Keratinocyte (primary cell): Measurements from ENCODE around the gene ABCA12. TPM values are rescaled to one million over a fixed set of nuclear protein-coding genes. Genes with fewer than 3 reads are reported as not detected.

Experiments used
- DNase-seq: peaks from one replicate; pipeline ENCODE4 v3.0.0-alpha.2; 2011; ENCODE audit warnings: low read depth, missing footprints, low spot score
- FAIRE-seq: peaks from 2 replicates; lab custom pipeline; 2011; peaks lifted over from hg19 to GRCh38; lab: Jason Lieb, UNC
- H2AFZ ChIP-seq: 2 replicates; pipeline ENCODE4 v1.6.0; 2012; ENCODE audit warnings: low read length, control low read depth, inconsistent platforms; ENCODE audit not compliant: control insufficient read depth
- H3K27ac ChIP-seq: 2 replicates; pipeline ENCODE4 v1.5.1; 2011; ENCODE audit warnings: low read length; ENCODE audit not compliant: control insufficient read depth, insufficient read depth
- H3K27me3 ChIP-seq: 3 replicates; pipeline ENCODE4 v1.6.0; 2011; ENCODE audit warnings: low read length; ENCODE audit not compliant: control insufficient read depth, insufficient read depth; ENCODE audit errors: extremely low read depth
- H3K36me3 ChIP-seq, 2 experiments: 2 replicates in 1 of 2; 3 replicates in 1 of 2; pipeline ENCODE4 v1.5.1; 2011; ENCODE audit warnings: low read length in 2 of 2, mild to moderate bottlenecking in 1 of 2; ENCODE audit not compliant: control insufficient read depth in 2 of 2, insufficient read depth in 2 of 2; ENCODE audit errors: extremely low read depth in 1 of 2
- H3K4me1 ChIP-seq: 3 replicates; pipeline ENCODE4 v1.5.1; 2011; ENCODE audit warnings: low read length; ENCODE audit not compliant: control insufficient read depth, insufficient read depth; ENCODE audit errors: extremely low read depth
- H3K4me2 ChIP-seq: 3 replicates; pipeline ENCODE4 v1.6.0; 2011; ENCODE audit warnings: low read depth, low read length; ENCODE audit not compliant: control insufficient read depth, insufficient read depth; ENCODE audit errors: extremely low read depth
- H3K4me3 ChIP-seq, 3 experiments: fragments of 200-600 bp in 1 of 3; sonication (generic) in 1 of 3; 2 replicates in 2 of 3; 3 replicates in 1 of 3; pipeline ENCODE4 v1.5.1; 2011 to 2016; ENCODE audit warnings: low read length in 3 of 3, mild to moderate bottlenecking in 3 of 3, control low read depth in 2 of 3, inconsistent platforms in 1 of 3, low read depth in 1 of 3, mixed read lengths in 1 of 3, mixed run types in 1 of 3, moderate library complexity in 1 of 3; ENCODE audit not compliant: control insufficient read depth in 2 of 3, insufficient read depth in 2 of 3; ENCODE audit errors: extremely low read depth in 1 of 3
- H3K79me2 ChIP-seq: 2 replicates; pipeline ENCODE4 v1.6.0; 2012; ENCODE audit warnings: low read length; ENCODE audit not compliant: control insufficient read depth, insufficient read depth
- H3K9ac ChIP-seq: 3 replicates; pipeline ENCODE4 v1.6.0; 2011; ENCODE audit warnings: low read length; ENCODE audit not compliant: control insufficient read depth, insufficient read depth; ENCODE audit errors: extremely low read depth
- H3K9me1 ChIP-seq: 3 replicates; pipeline ENCODE4 v1.6.0; 2011; ENCODE audit warnings: low read length; ENCODE audit not compliant: control insufficient read depth, insufficient read depth; ENCODE audit errors: extremely low read depth
- H3K9me3 ChIP-seq: 2 replicates; pipeline ENCODE4 v1.5.1; 2012; ENCODE audit warnings: low read depth, low read length; ENCODE audit not compliant: control insufficient read depth
- H4K20me1 ChIP-seq: 3 replicates; pipeline ENCODE4 v1.6.0; 2011; ENCODE audit warnings: low read length; ENCODE audit not compliant: control insufficient read depth, insufficient read depth; ENCODE audit errors: extremely low read depth
- CTCF ChIP-seq, 3 experiments: IDR thresholded peaks in 1 of 3; conservative IDR thresholded peaks in 1 of 3; optimal IDR thresholded peaks in 1 of 3; 2 replicates in 2 of 3; 3 replicates in 1 of 3; pipeline versions ENCODE3 to v1.5.1; 2011; ENCODE audit warnings: low read length in 3 of 3, mild to moderate bottlenecking in 3 of 3, moderate library complexity in 2 of 3, control low read depth in 1 of 3, inconsistent platforms in 1 of 3; ENCODE audit not compliant: insufficient read depth in 2 of 3; ENCODE audit errors: extremely low read depth in 1 of 3
- EZH2 ChIP-seq: IDR thresholded peaks from one replicate; pipeline ENCODE4 v1.6.1; 2012; ENCODE audit warnings: inconsistent platforms, mild to moderate bottlenecking, low read length, moderate library complexity
- dilution Hi-C: fragments of 300-500 bp; cut with MboI; formaldehyde crosslinking; loops from one replicate; pipeline ENCODE4 v1.7.0; 2020; ENCODE audit warnings: low sequenced_read_pairs; ENCODE audit not compliant: extremely low pct_ligation_motif_present
- polyA plus RNA-seq, 5 experiments: library from polyadenylated mRNA; depleted of rRNA in 3 of 5; stranded (reverse) in 3 of 5; stranded (forward) in 1 of 5; unstranded in 1 of 5; fragments of >200 nt; gene quantifications; 1 replicate in 1 of 5; 2 replicates in 3 of 5; 3 replicates in 1 of 5; pipeline versions ENCODE4 v1.2.1 to v1.2.3, GENCODE V29; 2011 to 2012; ENCODE audit warnings: missing spikeins in 2 of 5, low read depth in 1 of 5, low replicate concordance in 1 of 5

ABCA12 gene
- polyA plus RNA-seq, 1 donor (not counting 4 experiments of a cell fraction or from before 2014, with no cell fraction given): 10.9 TPM

GRCh38 chr2:215000721-215001120 lies 137.7 kb downstream of the ABCA12 start:
- H4K20me1 ChIP-seq: no peaks in the 10 kb centered on the region
- H3K4me2 ChIP-seq: no peak overlapping the region
- no peaks in the 10 kb centered on the region for H3K9me1 ChIP-seq
- H3K9me3 ChIP-seq: no peaks in the 10 kb centered on the region
- no peaks in the 10 kb centered on the region for H3K79me2 ChIP-seq
- H2AFZ ChIP-seq: no peak overlapping the region
- H3K4me1 ChIP-seq: no peaks in the 10 kb centered on the region
- FAIRE-seq (no peak), DNase-seq (no peak)
- no peak overlapping the region for H3K27ac ChIP-seq
- H3K9ac ChIP-seq: no peak overlapping the region
- no peak overlapping the region for H3K4me3 ChIP-seq
- dilution Hi-C loops: no loop called here
- TF ChIP-seq CTCF (optimal IDR thresholded peaks at IDR 0.05 in 1 of 3, IDR thresholded peaks at IDR 0.05 in 1 of 3, conservative IDR thresholded peaks at IDR 0.05 in 1 of 3; ENCODE audit: extremely low read depth in 1 of 3, insufficient read depth in 2 of 3, low read length in 3 of 3) (no peak), EZH2 (no peak)
- H3K27me3 ChIP-seq: no peaks in the 10 kb centered on the region
- peaks cover 0 to 3% of the 10 kb centered on the region in 2 experiments for H3K36me3 ChIP-seq

- H3K9ac ChIP-seq: no peak overlapping the region
- dilution Hi-C loops: no loop called here
- no peak overlapping the region for H3K4me3 ChIP-seq
- no peak overlapping the region for H3K27ac ChIP-seq
- no peaks in the 10 kb centered on the region for H3K4me1 ChIP-seq
- H3K4me2 ChIP-seq: no peak overlapping the region
- H3K9me1 ChIP-seq: no peaks in the 10 kb centered on the region
- H4K20me1 ChIP-seq: no peaks in the 10 kb centered on the region
- no peaks in the 10 kb centered on the region for H3K27me3 ChIP-seq
- no peak overlapping the region for H2AFZ ChIP-seq
- H3K36me3 ChIP-seq: peaks cover 0 to 1% of the 10 kb centered on the region in 2 experiments
- TF ChIP-seq EZH2 (no peak), CTCF (optimal IDR thresholded peaks at IDR 0.05 in 1 of 3, IDR thresholded peaks at IDR 0.05 in 1 of 3, conservative IDR thresholded peaks at IDR 0.05 in 1 of 3; ENCODE audit: extremely low read depth in 1 of 3, insufficient read depth in 2 of 3, low read length in 3 of 3) (no peak)
- no peak for FAIRE-seq
- no peaks in the 10 kb centered on the region for H3K9me3 ChIP-seq
- no peaks in the 10 kb centered on the region for H3K79me2 ChIP-seq
- no peak for DNase-seq
These were observed 142.3 kb downstream of the ABCA12 start for GRCh38 chr2:214995926-214996670.
